ENCODE data around the gene NPM3.

The NPM3 gene

DNA sequence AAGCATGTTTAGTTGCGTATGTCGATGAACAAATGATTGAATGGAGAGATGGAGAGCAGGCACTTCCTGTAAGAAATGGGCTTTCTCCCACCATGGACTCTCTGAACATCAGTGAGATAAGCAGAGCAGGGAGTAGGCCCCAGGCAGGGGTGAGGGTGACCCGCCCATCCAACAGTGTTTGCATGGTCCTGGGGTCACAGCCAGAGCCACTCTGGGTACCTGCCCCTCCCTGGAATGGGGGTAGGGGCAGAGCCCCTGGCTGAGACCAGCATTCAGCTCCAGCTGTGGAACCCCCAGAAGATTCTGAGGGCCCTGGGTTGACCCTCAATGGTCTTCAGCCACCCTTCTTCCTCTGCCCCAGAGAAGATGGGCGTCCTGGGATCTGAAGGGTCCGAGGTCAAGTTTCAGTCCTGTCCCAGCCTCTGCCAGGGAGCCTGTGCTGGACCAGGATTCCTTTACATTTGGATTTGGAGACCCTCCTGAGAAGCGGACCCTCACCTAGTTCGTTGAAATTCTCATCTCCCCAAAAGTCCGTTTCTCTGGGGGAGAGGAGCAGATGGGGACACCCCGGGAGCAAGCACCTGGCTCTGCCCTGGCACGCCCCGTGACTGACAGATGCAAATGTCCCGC lies 5.0 kb downstream of the NPM3 start:
- no peak overlapping the region for H3K4me2 ChIP-seq (ENCODE audit: low read depth, low read length, poor library complexity, severe bottlenecking)
- H3K27me3 ChIP-seq (ENCODE audit: low read length) = no peaks in the 10 kb centered on the region
- no peaks in the 10 kb centered on the region for H3F3A ChIP-seq (ENCODE audit: insufficient read depth)
- no peak for TF ChIP-seq EZH2phosphoT487 (conservative IDR thresholded peaks at IDR 0.05; ENCODE audit: low read length)
- TF ChIP-seq, protein P1, sequence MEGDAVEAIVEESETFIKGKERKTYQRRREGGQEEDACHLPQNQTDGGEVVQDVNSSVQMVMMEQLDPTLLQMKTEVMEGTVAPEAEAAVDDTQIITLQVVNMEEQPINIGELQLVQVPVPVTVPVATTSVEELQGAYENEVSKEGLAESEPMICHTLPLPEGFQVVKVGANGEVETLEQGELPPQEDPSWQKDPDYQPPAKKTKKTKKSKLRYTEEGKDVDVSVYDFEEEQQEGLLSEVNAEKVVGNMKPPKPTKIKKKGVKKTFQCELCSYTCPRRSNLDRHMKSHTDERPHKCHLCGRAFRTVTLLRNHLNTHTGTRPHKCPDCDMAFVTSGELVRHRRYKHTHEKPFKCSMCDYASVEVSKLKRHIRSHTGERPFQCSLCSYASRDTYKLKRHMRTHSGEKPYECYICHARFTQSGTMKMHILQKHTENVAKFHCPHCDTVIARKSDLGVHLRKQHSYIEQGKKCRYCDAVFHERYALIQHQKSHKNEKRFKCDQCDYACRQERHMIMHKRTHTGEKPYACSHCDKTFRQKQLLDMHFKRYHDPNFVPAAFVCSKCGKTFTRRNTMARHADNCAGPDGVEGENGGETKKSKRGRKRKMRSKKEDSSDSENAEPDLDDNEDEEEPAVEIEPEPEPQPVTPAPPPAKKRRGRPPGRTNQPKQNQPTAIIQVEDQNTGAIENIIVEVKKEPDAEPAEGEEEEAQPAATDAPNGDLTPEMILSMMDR (IDR thresholded peaks at IDR 0.05; ENCODE audit: insufficient read depth, low read length, poor library complexity, severe bottlenecking) = no peak
- no peaks in the 10 kb centered on the region for H3K9me2 ChIP-seq (replicated peaks; ENCODE audit: insufficient read depth, low read length)
- no peak overlapping the region for H3K27ac ChIP-seq (ENCODE audit: low read depth, low read length)
- H3K9ac ChIP-seq (ENCODE audit: low read length) = no peak overlapping the region
- H3K36me3 ChIP-seq (ENCODE audit: low read length) = no peaks in the 10 kb centered on the region
- no peaks in the 10 kb centered on the region; the same call in 1 of the 2 replicates for H3K79me2 ChIP-seq (ENCODE audit: insufficient read depth, low read length)
- H2AFZ ChIP-seq (ENCODE audit: low read depth, low read length, severe bottlenecking) = no peak overlapping the region
- no peak overlapping the region for H3K4me3 ChIP-seq (ENCODE audit: insufficient read depth, low read length, poor library complexity, severe bottlenecking)
- no peaks in the 10 kb centered on the region for H3K9me3 ChIP-seq (ENCODE audit: insufficient read depth, low read length)
- no peaks in the 10 kb centered on the region; the same call in 1 of the 2 replicates for H4K20me1 ChIP-seq (ENCODE audit: low read depth, low read length)

DNA sequence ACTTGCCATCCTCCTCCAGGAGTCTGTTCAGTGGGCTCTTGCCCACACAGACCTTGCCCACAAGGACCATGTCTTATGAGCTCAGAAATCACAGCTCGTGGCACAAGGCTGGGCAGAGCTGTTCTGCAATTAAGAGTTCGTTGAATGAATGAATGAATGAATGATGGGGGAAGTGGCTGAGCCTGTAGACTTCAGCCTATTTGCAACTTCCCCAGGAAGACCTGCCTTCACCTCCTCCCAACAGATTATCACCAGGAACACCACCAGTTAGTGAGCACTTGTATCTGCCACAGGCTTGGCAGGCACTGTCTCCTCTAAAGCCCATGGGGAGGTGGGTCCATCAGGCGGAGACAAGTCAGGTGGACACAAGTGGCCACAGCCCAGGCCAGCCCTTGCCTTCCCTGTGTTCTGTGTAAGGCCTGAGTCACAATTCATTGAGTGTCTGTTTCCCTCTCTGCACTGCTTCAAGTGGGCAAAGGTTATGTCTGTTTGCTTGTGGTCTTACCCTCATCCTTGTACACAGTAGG lies 5.6 kb downstream of the NPM3 start:
- TF ChIP-seq, protein P1 (IDR thresholded peaks at IDR 0.05; ENCODE audit: insufficient read depth, low read length, poor library complexity, severe bottlenecking) = no peak
- TF ChIP-seq EZH2phosphoT487 (conservative IDR thresholded peaks at IDR 0.05; ENCODE audit: low read length) = no peak
- Histone ChIP-seq H3K4me2 (ENCODE audit: low read depth, low read length, poor library complexity, severe bottlenecking) (no peak overlapping the region), H3K27ac (ENCODE audit: low read depth, low read length) (no peak overlapping the region), H4K20me1 (ENCODE audit: low read depth, low read length) (no peaks in the 10 kb centered on the region; the same call in 1 of the 2 replicates), H3K9ac (ENCODE audit: low read length) (no peak overlapping the region), H2AFZ (ENCODE audit: low read depth, low read length, severe bottlenecking) (no peak overlapping the region), H3K4me3 (ENCODE audit: insufficient read depth, low read length, poor library complexity, severe bottlenecking) (no peak overlapping the region), H3K9me3 (ENCODE audit: insufficient read depth, low read length) (no peaks in the 10 kb centered on the region), H3F3A (ENCODE audit: insufficient read depth) (no peaks in the 10 kb centered on the region), H3K79me2 (ENCODE audit: insufficient read depth, low read length) (no peaks in the 10 kb centered on the region; the same call in 1 of the 2 replicates), H3K9me2 (replicated peaks; ENCODE audit: insufficient read depth, low read length) (no peaks in the 10 kb centered on the region), H3K27me3 (ENCODE audit: low read length) (no peaks in the 10 kb centered on the region), H3K36me3 (ENCODE audit: low read length) (no peaks in the 10 kb centered on the region)

DNA sequence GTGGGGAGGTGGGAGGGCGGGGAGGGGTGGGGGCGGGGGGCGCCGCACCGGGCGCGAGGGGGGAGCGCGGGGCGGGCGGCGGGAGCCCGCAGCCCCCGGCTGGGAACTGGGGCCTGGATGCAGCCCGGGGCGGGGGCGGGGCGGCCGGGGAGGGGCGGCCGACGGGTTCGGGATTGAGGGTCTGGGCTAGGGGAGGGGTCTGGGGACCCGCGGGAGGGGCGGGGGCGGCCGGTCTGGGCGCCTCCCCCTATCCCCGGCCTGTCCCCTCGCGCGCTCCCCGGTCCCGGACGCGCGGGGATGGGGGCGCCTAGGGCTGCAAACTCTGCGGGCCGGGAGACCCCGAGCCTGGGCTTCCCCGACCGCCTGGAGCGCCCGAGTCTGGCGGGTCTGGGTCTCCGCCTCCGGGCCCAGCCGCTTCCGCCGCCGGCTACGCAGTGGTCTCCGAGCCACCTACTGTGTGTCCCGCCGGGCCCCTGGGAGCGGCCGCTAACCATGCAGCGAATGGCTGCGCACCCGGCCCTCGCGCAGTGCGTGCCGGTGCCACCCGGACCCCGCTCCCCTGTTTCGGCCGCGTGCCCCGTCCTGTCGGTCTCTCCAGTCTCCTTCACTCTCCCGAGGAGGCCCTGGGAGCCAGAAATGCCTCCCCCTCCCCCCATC lies 7.0 kb downstream of the NPM3 start:
- Histone ChIP-seq H3K9me2 (replicated peaks; ENCODE audit: insufficient read depth, low read length) (no peaks in the 10 kb centered on the region), H2AFZ (ENCODE audit: low read depth, low read length, severe bottlenecking) (no peak overlapping the region), H3K9me3 (ENCODE audit: insufficient read depth, low read length) (no peaks in the 10 kb centered on the region), H3K4me2 (ENCODE audit: low read depth, low read length, poor library complexity, severe bottlenecking) (no peak overlapping the region), H3K27me3 (ENCODE audit: low read length) (no peaks in the 10 kb centered on the region), H3K79me2 (ENCODE audit: insufficient read depth, low read length) (no peaks in the 10 kb centered on the region), H4K20me1 (ENCODE audit: low read depth, low read length) (no peaks in the 10 kb centered on the region; the same call in 1 of the 2 replicates), H3K9ac (ENCODE audit: low read length) (no peak overlapping the region), H3K27ac (ENCODE audit: low read depth, low read length) (no peak overlapping the region), H3K4me3 (ENCODE audit: insufficient read depth, low read length, poor library complexity, severe bottlenecking) (no peak overlapping the region), H3F3A (ENCODE audit: insufficient read depth) (no peaks in the 10 kb centered on the region), H3K36me3 (ENCODE audit: low read length) (no peaks in the 10 kb centered on the region)
- no peak for TF ChIP-seq EZH2phosphoT487 (conservative IDR thresholded peaks at IDR 0.05; ENCODE audit: low read length)
- TF ChIP-seq, protein P1 (IDR thresholded peaks at IDR 0.05; ENCODE audit: insufficient read depth, low read length, poor library complexity, severe bottlenecking) = no peak
